Activated CD8-positive, alpha-beta T cell treated with anti-CD3 and anti-CD28 coated beads for 36 hours (primary cell): Measurements from ENCODE around the gene CTRB2. TPM values are rescaled to one million over a fixed set of nuclear protein-coding genes. Genes with fewer than 3 reads are reported as not detected.

ENCODE experiments used
- ATAC-seq: fragments of 200-7000 bp; cut with Tn5 transposase; one replicate; pipeline ENCODE4 v1.10.0; 2021; ENCODE audit warnings: mild to moderate bottlenecking, moderate library complexity
- CTCF ChIA-PET: fragments of 350-600 bp; sonication (Branson Sonifier 250); formaldehyde crosslinking; loops from one replicate; lab custom pipeline; 2021; ENCODE audit warnings: antibody characterized with exemption; lab: Charles Lee
- POLR2A ChIA-PET: fragments of 350-600 bp; sonication (Branson Sonifier 250); formaldehyde crosslinking; loops from one replicate; lab custom pipeline; 2021; ENCODE audit warnings: antibody characterized with exemption; lab: Charles Lee
- DNase-seq: peaks from one replicate; pipeline ENCODE4 v3.0.0-alpha.2; 2020
- H3K27ac Mint-ChIP-seq: one replicate; pipeline ENCODE4 v1.8.0; 2021; ENCODE audit warnings: mild to moderate bottlenecking, mixed read lengths
- H3K27me3 Mint-ChIP-seq: one replicate; pipeline ENCODE4 v1.8.0; 2021; ENCODE audit warnings: mixed read lengths
- H3K36me3 Mint-ChIP-seq: one replicate; pipeline ENCODE4 v1.8.0; 2021; ENCODE audit warnings: low read depth, mixed read lengths
- H3K4me1 Mint-ChIP-seq: one replicate; pipeline ENCODE4 v1.8.0; 2021; ENCODE audit warnings: low read depth, mixed read lengths
- H3K4me3 Mint-ChIP-seq: one replicate; pipeline ENCODE4 v1.8.0; 2021; ENCODE audit warnings: mild to moderate bottlenecking, moderate library complexity, mixed read lengths
- H3K9me3 Mint-ChIP-seq: one replicate; pipeline ENCODE4 v1.8.0; 2021; ENCODE audit warnings: mixed read lengths
- CTCF ChIP-seq: fragments of 200-600 bp; IDR thresholded peaks from one replicate; pipeline ENCODE4 v1.8.0; 2022; ENCODE audit warnings: antibody characterized with exemption, mild to moderate bottlenecking
- intact Hi-C: fragments of 100-400 bp; cut with micrococcal nuclease; formaldehyde crosslinking; loops from one replicate; pipeline ENCODE4 v1.10.0; 2022
- total RNA-seq, 2 experiments: library from RNA; stranded (reverse); gene quantifications; one replicate each; pipeline ENCODE4 v1.2.3, GENCODE V29; 2021

CTRB2 gene
- total RNA-seq, 2 experiments from 2014 or later: not detected

GRCh38 chr16:75222271-75222783 is 15.4 kb upstream of the CTRB2 start:
- Mint-ChIP-seq H3K27me3 (peaks cover under 1% of the 10 kb centered on the region), H3K4me3 (no peak overlapping the region)

GRCh38 chr16:75219838-75220237 is 12.9 kb upstream of the CTRB2 start:
- Mint-ChIP-seq H3K27ac (peak overlapping the region; percentile 82), H3K27me3 (no peaks in the 10 kb centered on the region), H3K36me3 (no peaks in the 10 kb centered on the region), H3K9me3 (no peaks in the 10 kb centered on the region), H3K4me3 (peak overlapping the region; percentile 69), H3K4me1 (peaks cover 21% of the 10 kb centered on the region)
- DNase-seq: peak; percentile 53
- ATAC-seq: peak; percentile 96
- ChIA-PET POLR2A (interaction anchor here (1.4 kb wide), 1 partner anchor 163 kb away, joined by 4 read pairs; no protein-coding TSS in a partner anchor), CTCF (interaction anchor here (0.7 to 6.4 kb wide), 6 partner anchors 14 to 426 kb away, joined by 3 to 62 read pairs (median 4); no protein-coding TSS in a partner anchor)
- no peak for TF ChIP-seq CTCF
- intact Hi-C loops: no loop called here

More at GRCh38 chr16:75222271-75222783, 15.4 kb upstream of the CTRB2 start:
- Mint-ChIP-seq H3K9me3 (no peaks in the 10 kb centered on the region), H3K4me1 (peaks cover 21% of the 10 kb centered on the region), H3K27ac (no peak overlapping the region), H3K36me3 (no peaks in the 10 kb centered on the region)
- DNase-seq: no peak
- POLR2A ChIA-PET: no interaction called here
- no peak for ATAC-seq
- CTCF ChIA-PET: interaction anchor here (1.3 kb wide), 1 partner anchor 23 kb away, joined by 5 read pairs; no protein-coding TSS in a partner anchor
- intact Hi-C loops: loop anchor here (1.0 kb wide), 1 partner anchor 19 kb away; no protein-coding TSS in a partner anchor
- no peak for TF ChIP-seq CTCF

GRCh38 chr16:75219088-75219487 is 12.1 kb upstream of the CTRB2 start:
- TF ChIP-seq CTCF: no peak
- no peak for ATAC-seq
- Mint-ChIP-seq H3K27me3 (no peaks in the 10 kb centered on the region), H3K27ac (peak overlapping the region; percentile 64), H3K4me3 (no peak overlapping the region), H3K4me1 (peaks cover 21% of the 10 kb centered on the region), H3K36me3 (no peaks in the 10 kb centered on the region), H3K9me3 (no peaks in the 10 kb centered on the region)
- ChIA-PET CTCF (interaction anchor here (0.8 to 6.4 kb wide), 5 partner anchors 15 to 426 kb away, joined by 3 to 62 read pairs (median 5); no protein-coding TSS in a partner anchor), POLR2A (no interaction called here)
- no peak for DNase-seq
- intact Hi-C loops: no loop called here

- DNase-seq (peak; percentile 43), ATAC-seq (peak; percentile 45)
- H3K36me3 Mint-ChIP-seq: no peaks in the 10 kb centered on the region
- POLR2A ChIA-PET: no interaction called here
- peaks cover 21% of the 10 kb centered on the region for H3K4me1 Mint-ChIP-seq
- CTCF ChIA-PET: interaction anchor here (1.0 to 6.4 kb wide), 3 partner anchors 15 to 184 kb away, joined by 3 to 62 read pairs (median 6); no protein-coding TSS in a partner anchor
- H3K27ac Mint-ChIP-seq: peak within 1 kb of the TSS; percentile 82
- TF ChIP-seq CTCF: no peak
- H3K9me3 Mint-ChIP-seq: no peaks in the 10 kb centered on the region
- intact Hi-C loops: no loop called here
- peak within 1 kb of the TSS; percentile 69 for H3K4me3 Mint-ChIP-seq
- no peaks in the 10 kb centered on the region for H3K27me3 Mint-ChIP-seq
Observed at GRCh38 chr16:75218256-75219076, 11.5 kb upstream of the CTRB2 start, which contains the start of gene CTRB1. CTRB1 (plus strand) TSS chr16:75218988; CDS start chr16:75219008, 20 bp downstream.
